ENCODE data around the gene EDN2.

DNA sequence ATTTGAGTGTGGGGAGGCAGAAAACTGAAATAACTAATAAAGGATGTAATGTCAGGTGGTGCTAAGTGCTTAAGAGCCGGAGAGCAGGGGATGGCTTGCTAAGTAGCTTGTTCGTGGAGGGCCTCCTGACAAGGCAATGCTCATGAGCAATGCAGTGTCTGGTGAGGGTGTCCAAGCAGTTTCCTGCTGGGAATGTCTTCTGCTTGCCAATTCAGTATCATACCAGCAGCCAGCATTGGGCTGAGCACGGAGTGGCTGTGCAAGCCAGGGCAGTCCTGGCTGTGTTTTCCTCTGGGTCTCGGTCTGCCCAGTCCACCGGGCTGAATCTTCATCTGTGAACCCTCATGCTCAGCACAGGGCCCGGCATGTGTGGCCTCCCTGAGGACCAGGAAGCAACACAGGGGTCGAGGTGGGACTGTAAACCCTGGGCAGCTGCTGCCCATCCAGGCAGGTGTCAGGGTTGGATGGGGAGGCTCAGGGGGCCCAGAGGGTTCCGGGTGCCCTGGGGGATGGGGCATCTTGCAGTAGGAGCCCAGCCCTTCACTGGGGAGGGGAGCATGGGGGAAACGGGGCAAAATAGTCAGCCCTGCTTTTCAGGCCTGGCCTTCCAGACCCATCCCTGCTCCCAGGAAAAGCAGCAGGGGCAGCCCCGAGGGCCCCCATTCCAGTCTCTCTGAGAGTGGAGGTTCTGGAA is 27.5 kb downstream of the EDN2 start:
- TF ChIP-seq POLR2A (IDR thresholded peaks at IDR 0.05), result no peak
- TF ChIP-seq, protein P1, sequence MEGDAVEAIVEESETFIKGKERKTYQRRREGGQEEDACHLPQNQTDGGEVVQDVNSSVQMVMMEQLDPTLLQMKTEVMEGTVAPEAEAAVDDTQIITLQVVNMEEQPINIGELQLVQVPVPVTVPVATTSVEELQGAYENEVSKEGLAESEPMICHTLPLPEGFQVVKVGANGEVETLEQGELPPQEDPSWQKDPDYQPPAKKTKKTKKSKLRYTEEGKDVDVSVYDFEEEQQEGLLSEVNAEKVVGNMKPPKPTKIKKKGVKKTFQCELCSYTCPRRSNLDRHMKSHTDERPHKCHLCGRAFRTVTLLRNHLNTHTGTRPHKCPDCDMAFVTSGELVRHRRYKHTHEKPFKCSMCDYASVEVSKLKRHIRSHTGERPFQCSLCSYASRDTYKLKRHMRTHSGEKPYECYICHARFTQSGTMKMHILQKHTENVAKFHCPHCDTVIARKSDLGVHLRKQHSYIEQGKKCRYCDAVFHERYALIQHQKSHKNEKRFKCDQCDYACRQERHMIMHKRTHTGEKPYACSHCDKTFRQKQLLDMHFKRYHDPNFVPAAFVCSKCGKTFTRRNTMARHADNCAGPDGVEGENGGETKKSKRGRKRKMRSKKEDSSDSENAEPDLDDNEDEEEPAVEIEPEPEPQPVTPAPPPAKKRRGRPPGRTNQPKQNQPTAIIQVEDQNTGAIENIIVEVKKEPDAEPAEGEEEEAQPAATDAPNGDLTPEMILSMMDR (IDR thresholded peaks at IDR 0.05), result no peak

Data from suprapubic skin (tissue), 3 donors.